Cortex of kidney (tissue), 1 donor: ENCODE results near the gene ZNF165.
"Not testable (repeated sequence)": the region's sequence is repeated elsewhere in the genome, so short reads cannot be mapped to it uniquely, and the experiment has no call there.

Source experiments
- DNase-seq: peaks from one replicate; lab custom pipeline; 2025; lab: John Stamatoyannopoulos, UW

The ZNF165 gene

GRCh38 chr6:28121876-28122275 is 41.5 kb downstream of the ZNF165 start:
- no peak for DNase-seq

DNA sequence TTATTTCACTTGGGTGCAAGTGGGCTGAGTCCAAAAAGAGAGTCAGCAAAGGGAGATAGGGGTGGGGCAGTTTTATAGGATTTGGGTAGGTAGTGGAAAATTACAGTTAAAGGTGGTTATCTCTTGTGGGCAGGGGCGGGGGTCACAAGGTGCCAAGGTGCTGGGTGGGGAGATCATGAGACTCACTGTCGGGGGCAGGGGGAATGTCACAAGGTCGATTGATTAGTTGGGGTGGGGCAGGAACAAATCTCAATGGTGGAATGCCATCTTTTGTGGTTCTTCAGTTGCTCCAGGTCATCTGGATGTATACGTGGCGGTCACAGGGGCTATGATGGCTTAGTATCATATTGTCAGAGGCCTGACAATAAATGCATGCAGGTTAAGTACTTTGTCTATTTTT is 41.9 kb downstream of the ZNF165 start:
- DNase-seq, result not testable (repeated sequence)

GRCh38 chr6:28124350-28124970 is 44.1 kb downstream of the ZNF165 start, which contains the start of gene ZSCAN16:
ZSCAN16 (plus strand) TSS chr6:28124609; CDS start chr6:28125444, 835 bp downstream.
- DNase-seq, result peak; percentile 32

DNA sequence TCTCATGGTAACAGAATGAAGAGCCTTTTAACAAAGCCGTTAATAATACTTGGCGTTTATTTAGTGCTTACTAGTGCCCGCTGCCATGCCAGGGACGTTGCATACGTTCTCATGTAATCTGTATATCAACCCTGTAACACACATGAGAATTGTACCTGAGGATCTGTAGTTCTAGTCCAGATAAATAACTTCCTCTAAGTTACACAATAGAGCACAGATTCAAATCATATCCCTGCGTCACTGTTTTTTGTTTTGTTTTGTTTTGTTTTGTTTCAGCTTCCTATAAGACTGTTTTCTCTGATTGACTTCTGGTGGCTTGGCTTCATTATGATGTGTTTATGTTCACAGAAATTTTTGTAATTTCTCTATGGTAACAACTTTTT is 44.6 kb downstream of the ZNF165 start:
- no peak for DNase-seq

GRCh38 chr6:28125401-28125800 is 45.0 kb downstream of the ZNF165 start:
- no peak for DNase-seq

DNA sequence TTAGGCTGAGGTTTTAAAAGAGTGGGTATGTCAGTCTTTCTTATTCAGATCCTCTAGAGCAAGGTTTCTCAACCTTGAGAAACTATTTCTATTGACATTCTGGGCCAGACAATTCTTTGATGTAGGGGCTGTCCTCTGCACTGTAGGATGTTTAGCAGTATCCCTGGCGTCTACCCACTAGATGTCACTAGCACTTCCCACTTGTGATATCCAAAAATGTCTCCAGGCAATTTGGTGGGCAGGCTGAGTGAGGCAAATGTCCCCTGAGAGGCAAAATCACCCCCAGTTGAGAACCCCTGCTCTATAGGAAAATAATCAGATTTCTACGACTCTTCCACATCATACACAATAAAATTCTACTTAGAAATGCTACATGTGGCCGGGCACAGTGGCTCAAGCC is 53.6 kb downstream of the ZNF165 start:
- DNase-seq, result no peak

GRCh38 chr6:28134716-28135115 is 54.3 kb downstream of the ZNF165 start:
- no peak for DNase-seq

DNA sequence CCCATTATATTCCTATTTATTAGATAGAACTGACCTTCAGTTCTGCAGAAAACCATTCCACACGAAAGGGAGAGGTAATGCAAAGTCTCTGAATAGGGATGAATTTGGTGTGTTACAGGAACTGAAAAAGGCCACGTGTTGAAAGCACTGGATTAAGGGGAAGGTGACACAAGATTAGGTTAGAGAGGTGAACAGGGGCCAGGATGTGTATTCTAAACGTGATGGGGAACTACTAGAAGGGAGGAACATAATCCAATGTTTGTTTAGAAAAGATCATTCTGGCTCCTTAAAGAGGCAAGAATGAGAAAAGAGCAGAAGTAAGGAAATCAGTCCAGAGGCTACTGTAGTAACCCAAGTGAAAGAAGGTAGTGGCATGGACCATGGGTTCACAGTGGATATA is 55.0 kb downstream of the ZNF165 start:
- DNase-seq, result no peak

- DNase-seq, result peak; percentile 36
Observed at GRCh38 chr6:28136585-28137504, 56.5 kb downstream of the ZNF165 start.

DNA sequence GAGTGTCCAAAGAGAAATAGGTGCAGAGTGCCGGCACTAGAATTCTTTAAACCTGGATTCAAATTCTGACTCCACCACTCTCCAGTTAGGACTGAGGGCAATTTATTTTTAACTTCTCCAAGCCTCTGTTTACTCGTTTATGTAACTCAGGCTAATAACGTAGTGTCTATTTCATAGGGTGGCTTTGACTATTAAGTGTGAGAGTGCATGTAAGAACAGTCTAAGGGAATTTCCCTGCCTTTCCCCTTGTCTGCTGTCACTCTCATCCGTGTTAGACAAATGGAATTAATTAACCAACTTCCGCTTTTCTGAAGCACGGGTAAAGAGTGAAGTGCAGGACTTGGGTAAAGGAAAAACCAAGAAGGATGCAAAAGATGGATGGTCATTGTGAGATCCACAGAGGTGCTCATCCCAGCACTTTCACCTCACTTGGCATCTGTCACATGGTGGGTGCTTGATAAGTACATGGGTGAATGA is 57.2 kb downstream of the ZNF165 start:
- DNase-seq, result no peak
